ENCODE data around the gene GSG1L. TPM values are rescaled to one million over a fixed set of nuclear protein-coding genes. Genes with fewer than 3 reads are reported as not detected.

GSG1L gene
- total and polyA plus RNA-seq, 5 donors: 29.5 to 44.8 (median 33.4) TPM

Other genes with a start within 250 kb of the GSG1L start
- 10 to 100 TPM; 30.2 to 36.4 (median 33.6) TPM for gene XPO6, start 148.3 kb upstream of the GSG1L start, total RNA-seq
- 19.9 TPM for gene XPO6, start 148.3 kb upstream of the GSG1L start, polyA plus RNA-seq
- gene SBK1, start 228.8 kb upstream of the GSG1L start, total RNA-seq: 1 to 10 TPM in 2 of 4 donors, under 1 TPM in 2; 0.19 to 1.3 (median 0.99) TPM
- gene SBK1, start 228.8 kb upstream of the GSG1L start, polyA plus RNA-seq: 1.2 TPM

Measured in right cardiac atrium (tissue), 5 donors.